ENCODE results near the gene CBLIF. TPM values are rescaled to one million over a fixed set of nuclear protein-coding genes. Genes with fewer than 3 reads are reported as not detected.

The CBLIF gene
- total RNA-seq, 1 experiment from 2014 or later = not detected

GRCh38 chr11:59829358-59829757, 15.9 kb downstream of the CBLIF start:
- no peak overlapping the region for H3K4me3 ChIP-seq (ENCODE audit: low read depth in 2 of 2, low read length in 2 of 2)
- intact Hi-C loops (cut with micrococcal nuclease; ENCODE audit: unreplicated experiment) (no loop called here), in situ Hi-C loops (cut with HindIII; ENCODE audit: low pct_unique_long_range_greater_than_20kb, low sequenced_read_pairs) (no loop called here)
- no peaks in the 10 kb centered on the region for H3K27me3 ChIP-seq (ENCODE audit: control insufficient read depth, insufficient read depth, low read length)
- ChIA-PET POLR2A (no interaction called here), CTCF (no interaction called here)
- H3K4me1 ChIP-seq (ENCODE audit: control insufficient read depth, insufficient read depth, low read length) = no peaks in the 10 kb centered on the region
- H3K36me3 ChIP-seq (ENCODE audit: control insufficient read depth, insufficient read depth, low read length) = no peaks in the 10 kb centered on the region
- no peak for TF ChIP-seq SIN3A (IDR thresholded peaks at IDR 0.05; ENCODE audit: borderline replicate concordance, insufficient read depth, low read depth, low read length)
- no peak for TF ChIP-seq TCF7L2 (IDR thresholded peaks at IDR 0.05; ENCODE audit: low read depth, low read length)
- no peak for TF ChIP-seq CTCF (IDR thresholded peaks at IDR 0.05)
- no peak for TF ChIP-seq POLR2AphosphoS5 (IDR thresholded peaks at IDR 0.05; ENCODE audit: low read depth, low read length)
- TF ChIP-seq, protein P1, sequence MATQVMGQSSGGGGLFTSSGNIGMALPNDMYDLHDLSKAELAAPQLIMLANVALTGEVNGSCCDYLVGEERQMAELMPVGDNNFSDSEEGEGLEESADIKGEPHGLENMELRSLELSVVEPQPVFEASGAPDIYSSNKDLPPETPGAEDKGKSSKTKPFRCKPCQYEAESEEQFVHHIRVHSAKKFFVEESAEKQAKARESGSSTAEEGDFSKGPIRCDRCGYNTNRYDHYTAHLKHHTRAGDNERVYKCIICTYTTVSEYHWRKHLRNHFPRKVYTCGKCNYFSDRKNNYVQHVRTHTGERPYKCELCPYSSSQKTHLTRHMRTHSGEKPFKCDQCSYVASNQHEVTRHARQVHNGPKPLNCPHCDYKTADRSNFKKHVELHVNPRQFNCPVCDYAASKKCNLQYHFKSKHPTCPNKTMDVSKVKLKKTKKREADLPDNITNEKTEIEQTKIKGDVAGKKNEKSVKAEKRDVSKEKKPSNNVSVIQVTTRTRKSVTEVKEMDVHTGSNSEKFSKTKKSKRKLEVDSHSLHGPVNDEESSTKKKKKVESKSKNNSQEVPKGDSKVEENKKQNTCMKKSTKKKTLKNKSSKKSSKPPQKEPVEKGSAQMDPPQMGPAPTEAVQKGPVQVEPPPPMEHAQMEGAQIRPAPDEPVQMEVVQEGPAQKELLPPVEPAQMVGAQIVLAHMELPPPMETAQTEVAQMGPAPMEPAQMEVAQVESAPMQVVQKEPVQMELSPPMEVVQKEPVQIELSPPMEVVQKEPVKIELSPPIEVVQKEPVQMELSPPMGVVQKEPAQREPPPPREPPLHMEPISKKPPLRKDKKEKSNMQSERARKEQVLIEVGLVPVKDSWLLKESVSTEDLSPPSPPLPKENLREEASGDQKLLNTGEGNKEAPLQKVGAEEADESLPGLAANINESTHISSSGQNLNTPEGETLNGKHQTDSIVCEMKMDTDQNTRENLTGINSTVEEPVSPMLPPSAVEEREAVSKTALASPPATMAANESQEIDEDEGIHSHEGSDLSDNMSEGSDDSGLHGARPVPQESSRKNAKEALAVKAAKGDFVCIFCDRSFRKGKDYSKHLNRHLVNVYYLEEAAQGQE (IDR thresholded peaks at IDR 0.05; ENCODE audit: insufficient read depth in 1 of 2, low read depth in 2 of 2, low read length in 1 of 2) = no peak
- H3K27ac ChIP-seq (ENCODE audit: low read length) = no peak overlapping the region
- DNase-seq (ENCODE audit: low read depth, low spot score) (no peak), ATAC-seq (no peak)
- H3K9me3 ChIP-seq (ENCODE audit: control insufficient read depth, insufficient read depth, low read depth, low read length) = no peaks in the 10 kb centered on the region
- no TSS peak for BruUV-seq (replicated peaks)

- DNase-seq (ENCODE audit: low read depth, low spot score) = peak; percentile 38
- CTCF ChIA-PET = interaction anchor here (0.9 to 1.2 kb wide), 2 partner anchors 96 to 428 kb away, joined by 6 to 7 read pairs; no protein-coding TSS in a partner anchor
- no peak overlapping the region for H3K4me3 ChIP-seq (ENCODE audit: low read depth in 2 of 2, low read length in 2 of 2)
- in situ Hi-C loops (cut with HindIII; ENCODE audit: low pct_unique_long_range_greater_than_20kb, low sequenced_read_pairs) = no loop called here
- TF ChIP-seq SIN3A (IDR thresholded peaks at IDR 0.05; ENCODE audit: borderline replicate concordance, insufficient read depth, low read depth, low read length) = no peak
- peak; percentile 78 for TF ChIP-seq CTCF (IDR thresholded peaks at IDR 0.05)
- intact Hi-C loops (cut with micrococcal nuclease; ENCODE audit: unreplicated experiment) = loop anchor here (2.0 to 5.0 kb wide), 4 partner anchors 96 to 429 kb away; no protein-coding TSS in a partner anchor
- H3K27me3 ChIP-seq (ENCODE audit: control insufficient read depth, insufficient read depth, low read length) = no peaks in the 10 kb centered on the region
- no TSS peak for BruUV-seq (replicated peaks)
- ATAC-seq = peak; percentile 95
- POLR2A ChIA-PET = no interaction called here
- H3K4me1 ChIP-seq (ENCODE audit: control insufficient read depth, insufficient read depth, low read length) = no peaks in the 10 kb centered on the region
- no peaks in the 10 kb centered on the region for H3K9me3 ChIP-seq (ENCODE audit: control insufficient read depth, insufficient read depth, low read depth, low read length)
- no peak overlapping the region for H3K27ac ChIP-seq (ENCODE audit: low read length)
- no peaks in the 10 kb centered on the region for H3K36me3 ChIP-seq (ENCODE audit: control insufficient read depth, insufficient read depth, low read length)
Observed at GRCh38 chr11:59822989-59823566, 22.2 kb downstream of the CBLIF start.
